ENCODE data around the gene HCAR1.

DNA sequence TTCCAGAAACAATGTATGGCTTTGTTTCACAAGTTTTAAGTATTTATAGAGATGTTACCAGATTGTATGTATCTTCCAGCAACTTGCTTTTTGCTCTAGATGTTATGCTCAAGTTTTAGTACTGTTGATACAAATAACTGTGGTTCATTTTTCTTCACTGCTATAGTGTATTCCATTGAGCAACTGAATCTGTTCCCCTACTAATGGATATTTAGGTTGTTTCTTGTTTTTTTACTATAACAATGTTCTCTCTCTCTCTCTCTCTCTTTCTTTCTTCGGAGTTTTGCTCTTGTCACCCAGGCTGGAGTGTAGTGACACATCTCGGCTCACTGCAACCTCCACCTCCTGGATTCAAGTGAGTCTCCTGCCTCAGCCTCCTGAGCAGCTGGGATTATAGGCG lies 44.1 kb downstream of the HCAR1 start:
- TF ChIP-seq, protein P1, sequence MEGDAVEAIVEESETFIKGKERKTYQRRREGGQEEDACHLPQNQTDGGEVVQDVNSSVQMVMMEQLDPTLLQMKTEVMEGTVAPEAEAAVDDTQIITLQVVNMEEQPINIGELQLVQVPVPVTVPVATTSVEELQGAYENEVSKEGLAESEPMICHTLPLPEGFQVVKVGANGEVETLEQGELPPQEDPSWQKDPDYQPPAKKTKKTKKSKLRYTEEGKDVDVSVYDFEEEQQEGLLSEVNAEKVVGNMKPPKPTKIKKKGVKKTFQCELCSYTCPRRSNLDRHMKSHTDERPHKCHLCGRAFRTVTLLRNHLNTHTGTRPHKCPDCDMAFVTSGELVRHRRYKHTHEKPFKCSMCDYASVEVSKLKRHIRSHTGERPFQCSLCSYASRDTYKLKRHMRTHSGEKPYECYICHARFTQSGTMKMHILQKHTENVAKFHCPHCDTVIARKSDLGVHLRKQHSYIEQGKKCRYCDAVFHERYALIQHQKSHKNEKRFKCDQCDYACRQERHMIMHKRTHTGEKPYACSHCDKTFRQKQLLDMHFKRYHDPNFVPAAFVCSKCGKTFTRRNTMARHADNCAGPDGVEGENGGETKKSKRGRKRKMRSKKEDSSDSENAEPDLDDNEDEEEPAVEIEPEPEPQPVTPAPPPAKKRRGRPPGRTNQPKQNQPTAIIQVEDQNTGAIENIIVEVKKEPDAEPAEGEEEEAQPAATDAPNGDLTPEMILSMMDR (IDR thresholded peaks at IDR 0.05; ENCODE audit: low read depth, low read length, poor library complexity, severe bottlenecking), result no peak
- TF ChIP-seq EZH2phosphoT487 (IDR thresholded peaks at IDR 0.05; ENCODE audit: borderline replicate concordance, low read length), result no peak
